IMR-90 (cell line): ENCODE data around the gene STAMBPL1. TPM values are rescaled to one million over a fixed set of nuclear protein-coding genes. Genes with fewer than 3 reads are reported as not detected.

Experiments
- ATAC-seq: fragments of 200-7000 bp; cut with Tn5 transposase; 2 replicates; pipeline ENCODE4 v1.9.1; 2020; ENCODE audit warnings: low read depth, mild to moderate bottlenecking, moderate library complexity
- BruUV-seq: library from RNA; stranded (reverse); fragments of 400-500 nt; replicated peaks from 2 replicates; lab custom pipeline; 2021; lab: Mats Ljungman, UMichigan
- CTCF ChIA-PET: fragments of 300-600 bp; formaldehyde crosslinking; extraction: SDS; loops from one replicate; lab custom pipeline; 2021; ENCODE audit warnings: antibody characterized with exemption; lab: Yijun Ruan, JAX
- POLR2A ChIA-PET: fragments of 300-600 bp; sonication (Branson Sonifier 250); formaldehyde crosslinking; loops from one replicate; lab custom pipeline; 2022; ENCODE audit warnings: antibody characterized with exemption; ENCODE audit not compliant: unreplicated experiment; lab: Charles Lee
- DNase-seq: peaks from one replicate; pipeline ENCODE4 v3.0.0; 2013
- H2AFZ ChIP-seq: replicated peaks from 2 replicates; pipeline ENCODE3; 2013; ENCODE audit warnings: low read length, mild to moderate bottlenecking; ENCODE audit not compliant: poor library complexity
- H2AK5ac ChIP-seq: 2 replicates; pipeline ENCODE4 v1.6.1; 2013; ENCODE audit warnings: low read depth, low read length, inconsistent platforms
- H2AK9ac ChIP-seq: replicated peaks from 2 replicates; pipeline ENCODE3; 2013; ENCODE audit warnings: mild to moderate bottlenecking, low read depth, low read length, moderate library complexity; ENCODE audit not compliant: poor library complexity
- H2BK120ac ChIP-seq: 2 replicates; pipeline ENCODE4 v1.6.1; 2013; ENCODE audit warnings: low read depth, low read length, inconsistent platforms
- H2BK15ac ChIP-seq: 3 replicates; pipeline ENCODE4 v1.6.1; 2013; ENCODE audit warnings: low read depth, low read length, inconsistent platforms
- H2BK20ac ChIP-seq: 2 replicates; pipeline ENCODE4 v1.6.1; 2013; ENCODE audit warnings: low read depth, mild to moderate bottlenecking, inconsistent platforms, low read length, moderate library complexity
- H2BK5ac ChIP-seq: 2 replicates; pipeline ENCODE4 v1.6.1; 2013; ENCODE audit warnings: mild to moderate bottlenecking, low read depth, low read length, inconsistent platforms; ENCODE audit not compliant: poor library complexity, severe bottlenecking
- H3K14ac ChIP-seq: replicated peaks from 2 replicates; pipeline ENCODE4 v1.6.1; 2013; ENCODE audit warnings: low read depth, low read length, inconsistent platforms
- H3K18ac ChIP-seq: 2 replicates; pipeline ENCODE4 v1.6.1; 2013; ENCODE audit warnings: low read depth, low read length, control low read depth
- H3K23ac ChIP-seq: 2 replicates; pipeline ENCODE4 v1.6.1; 2013; ENCODE audit warnings: low read depth, low read length, inconsistent platforms
- H3K27ac ChIP-seq: 2 replicates; pipeline ENCODE4 v1.5.1; 2013; ENCODE audit warnings: mild to moderate bottlenecking, control low read depth, low read length; ENCODE audit not compliant: insufficient read depth
- H3K27me3 ChIP-seq: 2 replicates; pipeline ENCODE4 v1.6.1; 2013; ENCODE audit warnings: low read length; ENCODE audit not compliant: control insufficient read depth, insufficient read depth
- H3K36me3 ChIP-seq: 2 replicates; pipeline ENCODE4 v1.6.1; 2013; ENCODE audit warnings: low read length, mixed read lengths; ENCODE audit not compliant: control insufficient read depth, insufficient read depth
- H3K4ac ChIP-seq: 2 replicates; pipeline ENCODE4 v1.6.1; 2013; ENCODE audit warnings: low read depth, low read length, inconsistent platforms
- H3K4me1 ChIP-seq: 2 replicates; pipeline ENCODE4 v1.6.1; 2013; ENCODE audit warnings: low read length, mixed read lengths; ENCODE audit not compliant: control insufficient read depth, insufficient read depth
- H3K4me2 ChIP-seq: 2 replicates; pipeline ENCODE4 v1.6.1; 2013; ENCODE audit warnings: low read depth, mild to moderate bottlenecking, control low read depth, low read length, moderate library complexity
- H3K4me3 ChIP-seq: 2 replicates; pipeline ENCODE4 v1.5.1; 2013; ENCODE audit warnings: low read depth, mild to moderate bottlenecking, control low read depth, low read length, moderate library complexity; ENCODE audit not compliant: insufficient read depth
- H3K56ac ChIP-seq: 2 replicates; pipeline ENCODE4 v1.6.1; 2013; ENCODE audit warnings: low read length, inconsistent platforms; ENCODE audit not compliant: insufficient read depth; ENCODE audit errors: extremely low read depth
- H3K79me1 ChIP-seq, 2 experiments: 2 replicates each; pipeline ENCODE4 v1.6.1; 2013; ENCODE audit warnings: low read length in 2 of 2, inconsistent platforms in 1 of 2, low read depth in 1 of 2
- H3K9ac ChIP-seq: 2 replicates; pipeline ENCODE4 v1.6.1; 2013; ENCODE audit warnings: low read depth, low read length, control low read depth
- H3K9me1 ChIP-seq: 2 replicates; pipeline ENCODE4 v1.6.1; 2013; ENCODE audit warnings: low read length, inconsistent platforms; ENCODE audit not compliant: insufficient read depth
- H3K9me3 ChIP-seq: 2 replicates; pipeline ENCODE4 v1.6.1; 2013; ENCODE audit warnings: low read length; ENCODE audit not compliant: control insufficient read depth, insufficient read depth
- H4K20me1 ChIP-seq: 2 replicates; pipeline ENCODE4 v1.6.1; 2013; ENCODE audit warnings: low read length, inconsistent platforms; ENCODE audit not compliant: insufficient read depth
- H4K5ac ChIP-seq: 2 replicates; pipeline ENCODE4 v1.6.1; 2013; ENCODE audit warnings: mild to moderate bottlenecking, low read depth, low read length, control low read depth
- H4K8ac ChIP-seq, 2 experiments: 2 replicates each; pipeline ENCODE4 v1.6.1; 2013; ENCODE audit warnings: low read depth in 2 of 2, low read length in 2 of 2, control low read depth in 1 of 2, inconsistent platforms in 1 of 2
- H4K91ac ChIP-seq: 2 replicates; pipeline ENCODE4 v1.6.1; 2013; ENCODE audit warnings: low read depth, low read length, inconsistent platforms; ENCODE audit not compliant: insufficient read depth
- BHLHE40 ChIP-seq: fragments of 150-350 bp; IDR thresholded peaks from 2 replicates; pipeline ENCODE4 v1.6.1; 2016; ENCODE audit warnings: mild to moderate bottlenecking, low read depth, low read length
- CHD1 ChIP-seq: IDR thresholded peaks from 2 replicates; pipeline ENCODE4 v1.6.1; 2012; ENCODE audit warnings: low read depth, low read length, improper control_type of control experiment
- ELK1 ChIP-seq: fragments of 150-350 bp; IDR thresholded peaks from 2 replicates; pipeline ENCODE4 v1.6.1; 2016; ENCODE audit warnings: low read depth, mild to moderate bottlenecking, low read length, moderate library complexity, borderline replicate concordance
- FOS ChIP-seq: fragments of 150-350 bp; IDR thresholded peaks from 2 replicates; pipeline ENCODE4 v1.6.1; 2016; ENCODE audit warnings: low read depth, low read length
- MAZ ChIP-seq: IDR thresholded peaks from 2 replicates; pipeline ENCODE4 v1.6.1; 2012; ENCODE audit warnings: low read depth, mild to moderate bottlenecking, low read length, improper control_type of control experiment, moderate library complexity, borderline replicate concordance
- MXI1 ChIP-seq: IDR thresholded peaks from 2 replicates; pipeline ENCODE4 v1.6.1; 2012; ENCODE audit warnings: low read depth, mild to moderate bottlenecking, low read length, moderate library complexity, borderline replicate concordance
- NFE2L2 ChIP-seq: fragments of 150-350 bp; IDR thresholded peaks from 2 replicates; pipeline ENCODE4 v1.6.1; 2016; ENCODE audit warnings: low read depth, mild to moderate bottlenecking, low read length
- POLR2A ChIP-seq: IDR thresholded peaks from 2 replicates; pipeline ENCODE4 v1.6.1; 2012; ENCODE audit warnings: mild to moderate bottlenecking, low read depth, low read length
- RAD21 ChIP-seq: IDR thresholded peaks from 2 replicates; pipeline ENCODE4 v1.6.1; 2012; ENCODE audit warnings: low read length, improper control_type of control experiment
- WGBS, 2 experiments: methylation state at CpG; one replicate each; pipeline versions ENCODE4 v1.1.5 to v1.1.7; 2013; ENCODE audit warnings: missing lambda C conversion rate in 2 of 2; ENCODE audit not compliant: insufficient read length in 1 of 2; ENCODE audit errors: extremely low coverage in 2 of 2; 5-methylcytosine and 5-hydroxymethylcytosine counted together
- dilution Hi-C: fragments of 300-500 bp; cut with HindIII; formaldehyde crosslinking; loops from one replicate; pipeline ENCODE4 v1.14.3; 2018; ENCODE audit warnings: low sequenced_read_pairs; ENCODE audit not compliant: unreplicated experiment
- in situ Hi-C: fragments of 300-500 bp; cut with MboI; formaldehyde crosslinking; loops from 3 replicates; pipeline ENCODE4 v1.14.3; 2019; ENCODE audit warnings: low sequenced_read_pairs, inconsistent platforms, mixed read lengths
- intact Hi-C: fragments of 100-400 bp; cut with micrococcal nuclease; formaldehyde crosslinking; loops from 2 replicates; pipeline ENCODE4 v1.10.0; 2022
- polyA plus RNA-seq, 3 experiments: library from polyadenylated mRNA; depleted of rRNA; stranded (reverse); fragments of >200 nt; gene quantifications; 2 replicates each; pipeline ENCODE4 v1.2.3, GENCODE V29; 2012; ENCODE audit warnings: low replicate concordance in 1 of 3
- total RNA-seq: library from RNA; depleted of rRNA; stranded (reverse); fragments of >200 nt; gene quantifications from 2 replicates; pipeline ENCODE4 v1.2.3, GENCODE V29; 2012

Gene STAMBPL1
- total and polyA plus RNA-seq, 2 of the 4 experiments (the other 2 are of a cell fraction) = 26.8 to 28.1 TPM

- in situ Hi-C loops = no loop called here
These were observed 2.7 kb upstream of the STAMBPL1 start for GRCh38 chr10:88877298-88877697.

More at GRCh38 chr10:88877298-88877697, 2.7 kb upstream of the STAMBPL1 start:
- CTCF ChIA-PET = interaction anchor here (0.6 kb wide), 1 partner anchor 14 kb away, joined by 8 read pairs; no protein-coding TSS in a partner anchor
- no peak for DNase-seq
- Histone ChIP-seq H3K9me1 (0 out of 2 replicates have a peak, but pooled peaks cover 2% of the 10 kb centered on the region), H2AK9ac (no peak overlapping the region), H3K27me3 (no peaks in the 10 kb centered on the region), H4K8ac (no peak overlapping the region), H3K4me2 (no peak overlapping the region), H3K36me3 (no peaks in the 10 kb centered on the region), H4K5ac (peak overlapping the region; percentile 19; the same call in 1 of the 2 replicates), H3K9me3 (no peaks in the 10 kb centered on the region), H3K56ac (no peak overlapping the region), H2BK15ac (no peak overlapping the region; the same call in 2 of the 3 replicates), H3K4me1 (peaks cover 3% of the 10 kb centered on the region), H4K20me1 (no peaks in the 10 kb centered on the region; the same call in 1 of the 2 replicates), H3K79me1 (peaks cover 7 to 27% of the 10 kb centered on the region in 2 experiments), H3K27ac (no peak overlapping the region), H4K91ac (no peak overlapping the region), H2AK5ac (peak overlapping the region; percentile 59), H3K18ac (no peak overlapping the region), H3K4me3 (no peak overlapping the region), H2BK120ac (no peak overlapping the region), H2AFZ (no peak overlapping the region), H3K9ac (no peak overlapping the region), H3K4ac (peak overlapping the region; percentile 30), H3K14ac (0 out of 2 replicates have a peak overlapping the region, but pooled peaks have one; percentile 3), H3K23ac (no peak overlapping the region), H2BK5ac (no peak overlapping the region), H2BK20ac (0 out of 2 replicates have a peak overlapping the region, but pooled peaks have one; percentile 56)
- dilution Hi-C loops (no loop called here), intact Hi-C loops (no loop called here)
- POLR2A ChIA-PET = no interaction called here
- WGBS, 2 experiments = 100% methylated on average over 2 of the region's 6 CpGs; no CpG with 5 or more reads in 1 of the 2 experiments
- no peak for TF ChIP-seq BHLHE40
- TF ChIP-seq ELK1 = no peak
- no peak for TF ChIP-seq MXI1
- no peak for TF ChIP-seq FOS
- no peak for TF ChIP-seq RAD21
- no peak for TF ChIP-seq POLR2A
- no peak for TF ChIP-seq MAZ
- no peak for TF ChIP-seq CHD1
- TF ChIP-seq NFE2L2 = no peak
- no TSS peak for BruUV-seq
- no peak for ATAC-seq
